CD4-positive, alpha-beta T cell (primary cell): Measurements from ENCODE around the gene LIN37. TPM values are rescaled to one million over a fixed set of nuclear protein-coding genes. Genes with fewer than 3 reads are reported as not detected.

Experiments used
- ATAC-seq: fragments of 200-7000 bp; cut with Tn5 transposase; one replicate; pipeline ENCODE4 v1.10.0; 2022; ENCODE audit warnings: mild to moderate bottlenecking; ENCODE audit not compliant: poor library complexity
- CTCF ChIA-PET: fragments of 350-600 bp; sonication (Branson Sonifier 250); formaldehyde crosslinking; loops from one replicate; lab custom pipeline; 2021; ENCODE audit warnings: antibody characterized with exemption, inconsistent platforms; lab: Charles Lee
- POLR2A ChIA-PET: fragments of 350-600 bp; sonication (Branson Sonifier 250); formaldehyde crosslinking; loops from one replicate; lab custom pipeline; 2021; ENCODE audit warnings: antibody characterized with exemption, inconsistent platforms; lab: Charles Lee
- DNase-seq, 14 experiments: peaks; one replicate each; pipeline ENCODE4 v3.0.0-alpha.2; 2013 to 2020; ENCODE audit warnings: mixed read lengths in 2 of 14
- H3K27ac ChIP-seq, 2 donors: one replicate each; pipeline versions ENCODE4 v1.5.1 to v1.7.0; 2013; ENCODE audit warnings: low read length in 2 of 2, low read depth in 1 of 2, mild to moderate bottlenecking in 1 of 2
- H3K27me3 ChIP-seq, 2 experiments: 1 replicate in 1 of 2; 2 replicates in 1 of 2; pipeline versions ENCODE4 v1.6.1 to v1.7.0; 2013; ENCODE audit warnings: low read length in 2 of 2, control low read depth in 1 of 2, mild to moderate bottlenecking in 1 of 2, moderate library complexity in 1 of 2; ENCODE audit not compliant: insufficient read depth in 2 of 2, control insufficient read depth in 1 of 2
- H3K36me3 ChIP-seq: one replicate; pipeline ENCODE4 v1.6.1; 2013; ENCODE audit warnings: low read length, control low read depth; ENCODE audit not compliant: insufficient read depth
- H3K4me1 ChIP-seq: one replicate; pipeline ENCODE4 v1.6.1; 2013; ENCODE audit warnings: low read length, control low read depth; ENCODE audit not compliant: insufficient read depth
- H3K4me3 ChIP-seq: one replicate; pipeline ENCODE4 v1.5.1; 2013; ENCODE audit warnings: mild to moderate bottlenecking, low read length, moderate library complexity
- H3K9me3 ChIP-seq, 2 experiments: 1 replicate in 1 of 2; 2 replicates in 1 of 2; pipeline versions ENCODE4 v1.6.1 to v1.7.0; 2013; ENCODE audit warnings: low read length in 2 of 2, mild to moderate bottlenecking in 2 of 2, control low read depth in 1 of 2, moderate library complexity in 1 of 2; ENCODE audit not compliant: control insufficient read depth in 1 of 2, insufficient read depth in 1 of 2
- H3K27ac Mint-ChIP-seq: one replicate; pipeline ENCODE4 v1.8.0; 2020; ENCODE audit warnings: mixed read lengths
- H3K27me3 Mint-ChIP-seq: one replicate; pipeline ENCODE4 v1.8.0; 2021; ENCODE audit warnings: mixed read lengths
- H3K36me3 Mint-ChIP-seq: one replicate; pipeline ENCODE4 v1.8.0; 2021; ENCODE audit warnings: low read depth, mixed read lengths
- H3K4me1 Mint-ChIP-seq: one replicate; pipeline ENCODE4 v1.8.0; 2021; ENCODE audit warnings: low read depth, mixed read lengths
- H3K4me3 Mint-ChIP-seq: one replicate; pipeline ENCODE4 v1.8.0; 2020; ENCODE audit warnings: mild to moderate bottlenecking, mixed read lengths
- H3K9me3 Mint-ChIP-seq: one replicate; pipeline ENCODE4 v1.8.0; 2020; ENCODE audit warnings: mixed read lengths
- CTCF ChIP-seq: fragments of 200-600 bp; IDR thresholded peaks from one replicate; pipeline ENCODE4 v1.8.0; 2022; ENCODE audit warnings: antibody characterized with exemption, mild to moderate bottlenecking
- intact Hi-C, 2 experiments: fragments of 100-400 bp; cut with DNase I in 1 of 2; cut with micrococcal nuclease in 1 of 2; formaldehyde crosslinking; loops; one replicate each; pipeline versions ENCODE4 v1.15.1 to v1.9.0; 2023 to 2025; cut with DNase I, micrococcal nuclease
- total RNA-seq, 174 experiments: library from RNA in 2 of 174; stranded (reverse) in 2 of 174; gene quantifications; one replicate each; pipeline ENCODE4 v1.2.3 and lab custom pipeline; 2021 to 2026

Gene LIN37
- total RNA-seq, 2 experiments from 2014 or later: 4.8 to 6.0 TPM

GRCh38 chr19:35746087-35746462, 2.3 kb upstream of the LIN37 start:
- no peaks in the 10 kb centered on the region for H3K9me3 Mint-ChIP-seq
- no peaks in the 10 kb centered on the region for H3K27me3 ChIP-seq
- H3K4me3 ChIP-seq: peak overlapping the region; percentile 80
- POLR2A ChIA-PET: interaction anchor here (0.8 to 2.2 kb wide), 9 partner anchors 28 to 268 kb away, joined by 3 to 23 read pairs (median 9); partner anchors contain the start of genes ALKBH6, COX6B1 and KMT2B
- H3K9me3 ChIP-seq: no peaks in the 10 kb centered on the region
- no peak for TF ChIP-seq CTCF
- peaks cover 47% of the 10 kb centered on the region for H3K4me1 Mint-ChIP-seq
- H3K27me3 Mint-ChIP-seq: no peaks in the 10 kb centered on the region
- DNase-seq (no peak), ATAC-seq (no peak)
- peak overlapping the region; percentile 98 for H3K27ac Mint-ChIP-seq
- peaks cover 30% of the 10 kb centered on the region for H3K36me3 Mint-ChIP-seq
- no peaks in the 10 kb centered on the region for H3K36me3 ChIP-seq
- CTCF ChIA-PET: no interaction called here
- intact Hi-C loops: loop anchor here in 1 of 2 experiments (5.0 to 10.0 kb wide), 2 partner anchors 44 to 369 kb away; partner anchors contain the start of genes OVOL3, POLR2I, TBCB and ZBTB32
- H3K4me1 ChIP-seq: peaks cover 71% of the 10 kb centered on the region
- H3K4me3 Mint-ChIP-seq: peak overlapping the region; percentile 94
- H3K27ac ChIP-seq: peak overlapping the region; percentile 98 to 99

GRCh38 chr19:35746531-35746930, 1.8 kb upstream of the LIN37 start:
- H3K27ac ChIP-seq: no peak overlapping the region
- no peak for TF ChIP-seq CTCF
- ATAC-seq: no peak

GRCh38 chr19:35750167-35750566, 1.8 kb downstream of the LIN37 start:
- H3K9me3 ChIP-seq: no peaks in the 10 kb centered on the region
- no peak overlapping the region for H3K4me3 ChIP-seq
- CTCF ChIA-PET: no interaction called here
- intact Hi-C loops: loop anchor here in 1 of 2 experiments (10.0 kb wide), 1 partner anchor 935 kb away; the partner anchor contains the start of gene ZNF567
- Mint-ChIP-seq H3K27me3 (peaks cover 6% of the 10 kb centered on the region), H3K4me3 (peak overlapping the region; percentile 78), H3K27ac (no peak overlapping the region), H3K9me3 (no peaks in the 10 kb centered on the region), H3K36me3 (peaks cover 37% of the 10 kb centered on the region), H3K4me1 (peaks cover 35% of the 10 kb centered on the region)
- peaks cover 28% of the 10 kb centered on the region for H3K36me3 ChIP-seq
- TF ChIP-seq CTCF: no peak
- ATAC-seq (no peak), DNase-seq (no peak)
- POLR2A ChIA-PET: no interaction called here
- H3K4me1 ChIP-seq: peaks cover 37% of the 10 kb centered on the region
- H3K27ac ChIP-seq: no peak overlapping the region
- no peaks in the 10 kb centered on the region for H3K27me3 ChIP-seq

More at GRCh38 chr19:35746531-35746930, 1.8 kb upstream of the LIN37 start:
- POLR2A ChIA-PET: no interaction called here
- Mint-ChIP-seq H3K9me3 (no peaks in the 10 kb centered on the region), H3K4me1 (peaks cover 47% of the 10 kb centered on the region), H3K36me3 (peaks cover 30% of the 10 kb centered on the region), H3K27me3 (no peaks in the 10 kb centered on the region), H3K4me3 (peak overlapping the region; percentile 94), H3K27ac (no peak overlapping the region)
- no peaks in the 10 kb centered on the region for H3K9me3 ChIP-seq
- intact Hi-C loops: loop anchor here in 1 of 2 experiments (5.0 to 10.0 kb wide), 2 partner anchors 44 to 368 kb away; partner anchors contain the start of genes OVOL3, POLR2I, TBCB and ZBTB32
- no peaks in the 10 kb centered on the region for H3K36me3 ChIP-seq
- no peak overlapping the region for H3K4me3 ChIP-seq
- H3K27me3 ChIP-seq: no peaks in the 10 kb centered on the region
- CTCF ChIA-PET: no interaction called here
- no peak for DNase-seq
- H3K4me1 ChIP-seq: peaks cover 67% of the 10 kb centered on the region
